ENCODE data around the gene ZNF205. TPM values are rescaled to one million over a fixed set of nuclear protein-coding genes. Genes with fewer than 3 reads are reported as not detected.

The ZNF205 gene
- total and polyA plus RNA-seq, 9 of the 15 experiments (the other 6 are each of a cell fraction or from before 2014, with no cell fraction given) = 2.4 to 11.8 (median 5.1) TPM; not detected in 2

DNA sequence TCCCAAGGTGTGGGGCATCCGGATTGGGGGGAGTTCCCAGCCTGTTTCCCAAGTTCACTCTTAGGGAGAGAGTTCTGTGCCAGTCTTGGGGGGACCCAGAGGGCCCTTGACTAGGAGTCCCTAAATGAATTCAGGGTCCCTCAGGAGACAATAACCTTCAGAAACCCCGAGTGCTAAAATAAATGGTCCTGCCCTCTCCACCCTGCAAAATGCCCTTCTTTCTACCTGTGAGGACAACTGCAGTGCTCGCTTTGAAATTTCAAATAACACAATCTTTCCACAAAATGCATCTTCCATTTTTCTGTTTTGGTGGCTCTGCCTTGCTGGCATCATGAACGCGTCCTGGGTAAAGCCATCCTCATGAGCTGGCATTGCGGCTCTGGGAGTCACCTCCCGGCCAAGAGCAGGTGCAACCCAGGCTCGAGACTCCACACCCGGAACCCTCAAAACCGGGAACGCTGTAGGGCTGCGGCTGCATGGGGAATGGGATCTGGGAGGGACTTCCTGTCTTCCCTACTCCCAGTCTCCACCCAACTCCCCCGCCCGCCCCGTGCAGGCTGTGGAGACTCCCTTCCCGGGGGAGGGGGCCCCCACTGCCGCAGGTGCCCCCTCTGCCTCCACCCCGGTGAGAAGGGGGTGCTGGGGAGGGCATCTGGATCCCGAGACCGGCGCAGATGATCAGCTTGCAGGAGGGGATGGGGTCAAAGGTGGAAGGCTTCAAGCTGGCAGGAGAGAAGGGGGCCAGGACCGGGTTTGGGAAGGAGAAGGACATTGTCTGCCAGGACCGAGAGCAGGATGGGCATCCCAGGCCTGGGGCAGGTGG lies at the start of gene ZNF205 (continued):
- TF ChIP-seq, protein P1, sequence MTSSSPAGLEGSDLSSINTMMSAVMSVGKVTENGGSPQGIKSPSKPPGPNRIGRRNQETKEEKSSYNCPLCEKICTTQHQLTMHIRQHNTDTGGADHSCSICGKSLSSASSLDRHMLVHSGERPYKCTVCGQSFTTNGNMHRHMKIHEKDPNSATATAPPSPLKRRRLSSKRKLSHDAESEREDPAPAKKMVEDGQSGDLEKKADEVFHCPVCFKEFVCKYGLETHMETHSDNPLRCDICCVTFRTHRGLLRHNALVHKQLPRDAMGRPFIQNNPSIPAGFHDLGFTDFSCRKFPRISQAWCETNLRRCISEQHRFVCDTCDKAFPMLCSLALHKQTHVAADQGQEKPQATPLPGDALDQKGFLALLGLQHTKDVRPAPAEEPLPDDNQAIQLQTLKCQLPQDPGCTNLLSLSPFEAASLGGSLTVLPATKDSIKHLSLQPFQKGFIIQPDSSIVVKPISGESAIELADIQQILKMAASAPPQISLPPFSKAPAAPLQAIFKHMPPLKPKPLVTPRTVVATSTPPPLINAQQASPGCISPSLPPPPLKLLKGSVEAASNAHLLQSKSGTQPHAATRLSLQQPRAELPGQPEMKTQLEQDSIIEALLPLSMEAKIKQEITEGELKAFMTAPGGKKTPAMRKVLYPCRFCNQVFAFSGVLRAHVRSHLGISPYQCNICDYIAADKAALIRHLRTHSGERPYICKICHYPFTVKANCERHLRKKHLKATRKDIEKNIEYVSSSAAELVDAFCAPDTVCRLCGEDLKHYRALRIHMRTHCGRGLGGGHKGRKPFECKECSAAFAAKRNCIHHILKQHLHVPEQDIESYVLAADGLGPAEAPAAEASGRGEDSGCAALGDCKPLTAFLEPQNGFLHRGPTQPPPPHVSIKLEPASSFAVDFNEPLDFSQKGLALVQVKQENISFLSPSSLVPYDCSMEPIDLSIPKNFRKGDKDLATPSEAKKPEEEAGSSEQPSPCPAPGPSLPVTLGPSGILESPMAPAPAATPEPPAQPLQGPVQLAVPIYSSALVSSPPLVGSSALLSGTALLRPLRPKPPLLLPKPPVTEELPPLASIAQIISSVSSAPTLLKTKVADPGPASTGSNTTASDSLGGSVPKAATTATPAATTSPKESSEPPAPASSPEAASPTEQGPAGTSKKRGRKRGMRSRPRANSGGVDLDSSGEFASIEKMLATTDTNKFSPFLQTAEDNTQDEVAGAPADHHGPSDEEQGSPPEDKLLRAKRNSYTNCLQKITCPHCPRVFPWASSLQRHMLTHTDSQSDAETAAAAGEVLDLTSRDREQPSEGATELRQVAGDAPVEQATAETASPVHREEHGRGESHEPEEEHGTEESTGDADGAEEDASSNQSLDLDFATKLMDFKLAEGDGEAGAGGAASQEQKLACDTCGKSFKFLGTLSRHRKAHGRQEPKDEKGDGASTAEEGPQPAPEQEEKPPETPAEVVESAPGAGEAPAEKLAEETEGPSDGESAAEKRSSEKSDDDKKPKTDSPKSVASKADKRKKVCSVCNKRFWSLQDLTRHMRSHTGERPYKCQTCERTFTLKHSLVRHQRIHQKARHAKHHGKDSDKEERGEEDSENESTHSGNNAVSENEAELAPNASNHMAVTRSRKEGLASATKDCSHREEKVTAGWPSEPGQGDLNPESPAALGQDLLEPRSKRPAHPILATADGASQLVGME (CRISPR knock-in tag; IDR thresholded peaks at IDR 0.05) = no peak
- TF ChIP-seq SMARCC2 (IDR thresholded peaks at IDR 0.05; ENCODE audit: low read depth) (no peak), HNRNPH1 (optimal IDR thresholded peaks at IDR 0.05; ENCODE audit: low read depth, low read length) (no peak), ZBTB8A (IDR thresholded peaks at IDR 0.05; ENCODE audit: partially characterized antibody) (no peak), DPF2 (IDR thresholded peaks at IDR 0.05) (0 out of 2 replicates have a peak, but pooled peaks have one; percentile 22), ZNF41 (CRISPR knock-in tag; conservative IDR thresholded peaks at IDR 0.05) (no peak), ZBTB7A (IDR thresholded peaks at IDR 0.05; ENCODE audit: borderline replicate concordance, control insufficient read depth, low read depth, low read length) (peak; percentile 24; the same call in 1 of the 2 replicates), HNRNPK (IDR thresholded peaks at IDR 0.05; ENCODE audit: low read depth, low read length, poor library complexity, severe bottlenecking) (no peak), ELF2 (CRISPR knock-in tag; IDR thresholded peaks at IDR 0.05) (no peak), GABPA (tag; conservative IDR thresholded peaks at IDR 0.05; ENCODE audit: low read depth) (peak; percentile 98), SAFB2 (IDR thresholded peaks at IDR 0.05; ENCODE audit: borderline replicate concordance, low read depth, low read length, severe bottlenecking) (no peak), DMBX1 (CRISPR knock-in tag; IDR thresholded peaks at IDR 0.05; ENCODE audit: borderline replicate concordance) (no peak)
- TF ChIP-seq, protein P2, sequence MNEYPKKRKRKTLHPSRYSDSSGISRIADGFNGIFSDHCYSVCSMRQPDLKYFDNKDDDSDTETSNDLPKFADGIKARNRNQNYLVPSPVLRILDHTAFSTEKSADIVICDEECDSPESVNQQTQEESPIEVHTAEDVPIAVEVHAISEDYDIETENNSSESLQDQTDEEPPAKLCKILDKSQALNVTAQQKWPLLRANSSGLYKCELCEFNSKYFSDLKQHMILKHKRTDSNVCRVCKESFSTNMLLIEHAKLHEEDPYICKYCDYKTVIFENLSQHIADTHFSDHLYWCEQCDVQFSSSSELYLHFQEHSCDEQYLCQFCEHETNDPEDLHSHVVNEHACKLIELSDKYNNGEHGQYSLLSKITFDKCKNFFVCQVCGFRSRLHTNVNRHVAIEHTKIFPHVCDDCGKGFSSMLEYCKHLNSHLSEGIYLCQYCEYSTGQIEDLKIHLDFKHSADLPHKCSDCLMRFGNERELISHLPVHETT (CRISPR knock-in tag; conservative IDR thresholded peaks at IDR 0.05 in 1 of 2, IDR thresholded peaks at IDR 0.05 in 1 of 2) = peak in 1 of 2 experiments; percentile 51; a peak in 1 of 4 replicates
- TF ChIP-seq, protein P3, sequence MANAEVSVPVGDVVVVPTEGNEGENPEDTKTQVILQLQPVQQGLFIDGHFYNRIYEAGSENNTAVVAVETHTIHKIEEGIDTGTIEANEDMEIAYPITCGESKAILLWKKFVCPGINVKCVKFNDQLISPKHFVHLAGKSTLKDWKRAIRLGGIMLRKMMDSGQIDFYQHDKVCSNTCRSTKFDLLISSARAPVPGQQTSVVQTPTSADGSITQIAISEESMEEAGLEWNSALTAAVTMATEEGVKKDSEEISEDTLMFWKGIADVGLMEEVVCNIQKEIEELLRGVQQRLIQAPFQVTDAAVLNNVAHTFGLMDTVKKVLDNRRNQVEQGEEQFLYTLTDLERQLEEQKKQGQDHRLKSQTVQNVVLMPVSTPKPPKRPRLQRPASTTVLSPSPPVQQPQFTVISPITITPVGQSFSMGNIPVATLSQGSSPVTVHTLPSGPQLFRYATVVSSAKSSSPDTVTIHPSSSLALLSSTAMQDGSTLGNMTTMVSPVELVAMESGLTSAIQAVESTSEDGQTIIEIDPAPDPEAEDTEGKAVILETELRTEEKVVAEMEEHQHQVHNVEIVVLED (CRISPR knock-in tag; IDR thresholded peaks at IDR 0.05) = no peak
